CD14-positive monocyte (primary cell): ENCODE measurements around the gene EXOC3L1. TPM values are rescaled to one million over a fixed set of nuclear protein-coding genes. Genes with fewer than 3 reads are reported as not detected.
A peak's percentile ranks its signal among the peaks of the same experiment; 100 is the strongest.

Experiments
- DNase-seq, 3 donors: peaks; one replicate each; pipeline ENCODE4 v3.0.0-alpha.2; 2011 to 2022
- H2AFZ ChIP-seq: 2 replicates; pipeline ENCODE4 v1.6.0; 2012; ENCODE audit warnings: mild to moderate bottlenecking, low read depth, low read length, inconsistent platforms; ENCODE audit not compliant: insufficient read depth, poor library complexity, severe bottlenecking
- H3K27ac ChIP-seq, 2 donors: 1 replicate in 1 of 2; 2 replicates in 1 of 2; pipeline ENCODE4 v1.5.1; 2012 to 2013; ENCODE audit warnings: low read length in 2 of 2, control low read depth in 1 of 2, inconsistent platforms in 1 of 2, low read depth in 1 of 2, mild to moderate bottlenecking in 1 of 2
- H3K27me3 ChIP-seq, 2 donors: one replicate each; pipeline versions ENCODE4 v1.6.0 to v1.6.1; 2011 to 2013; ENCODE audit warnings: low read length in 2 of 2; ENCODE audit not compliant: control insufficient read depth in 2 of 2, insufficient read depth in 2 of 2
- H3K36me3 ChIP-seq, 2 donors: replicated peaks in 1 of 2; 1 replicate in 1 of 2; 2 replicates in 1 of 2; pipeline versions ENCODE4 v1.5.1 to v1.6.1; 2012 to 2013; ENCODE audit warnings: low read length in 2 of 2, control low read depth in 1 of 2, inconsistent platforms in 1 of 2, mild to moderate bottlenecking in 1 of 2; ENCODE audit not compliant: insufficient read depth in 2 of 2, control insufficient read depth in 1 of 2
- H3K4me1 ChIP-seq, 2 donors: 1 replicate in 1 of 2; 2 replicates in 1 of 2; pipeline versions ENCODE4 v1.5.1 to v1.6.1; 2012 to 2013; ENCODE audit warnings: low read length in 2 of 2, control low read depth in 1 of 2, inconsistent platforms in 1 of 2, mild to moderate bottlenecking in 1 of 2, moderate library complexity in 1 of 2; ENCODE audit not compliant: insufficient read depth in 2 of 2, control insufficient read depth in 1 of 2
- H3K4me2 ChIP-seq: replicated peaks from 2 replicates; pipeline ENCODE3; 2012; ENCODE audit warnings: low read length, moderate library complexity, mild to moderate bottlenecking; ENCODE audit not compliant: poor library complexity, severe bottlenecking; ENCODE audit errors: extremely low read depth
- H3K4me3 ChIP-seq, 3 experiments: fragments of 200-600 bp in 1 of 3; sonication (generic) in 1 of 3; replicated peaks in 1 of 3; 1 replicate in 2 of 3; 2 replicates in 1 of 3; pipeline ENCODE4 v1.5.1; 2011 to 2013; ENCODE audit warnings: low read length in 3 of 3, mild to moderate bottlenecking in 3 of 3, control low read depth in 2 of 3, low read depth in 2 of 3, inconsistent platforms in 1 of 3, moderate library complexity in 1 of 3
- H3K79me2 ChIP-seq: 2 replicates; pipeline ENCODE4 v1.6.0; 2012; ENCODE audit warnings: mild to moderate bottlenecking, control low read depth, inconsistent platforms, low read length, moderate library complexity; ENCODE audit not compliant: insufficient read depth
- H3K9ac ChIP-seq: 2 replicates; pipeline ENCODE4 v1.6.0; 2017; ENCODE audit warnings: low read length, mild to moderate bottlenecking; ENCODE audit not compliant: insufficient read depth, poor library complexity, severe bottlenecking
- H3K9me3 ChIP-seq, 2 donors: replicated peaks in 1 of 2; 1 replicate in 1 of 2; 2 replicates in 1 of 2; pipeline versions ENCODE4 v1.5.1 to v1.6.1; 2012 to 2013; ENCODE audit warnings: low read length in 2 of 2, control low read depth in 1 of 2; ENCODE audit not compliant: control insufficient read depth in 1 of 2, insufficient read depth in 1 of 2
- H4K20me1 ChIP-seq: 2 replicates; pipeline ENCODE4 v1.6.0; 2012; ENCODE audit warnings: mild to moderate bottlenecking, low read length, control low read depth, moderate library complexity; ENCODE audit not compliant: insufficient read depth
- H3K27ac Mint-ChIP-seq, 7 donors: one replicate each; pipeline ENCODE4 v1.8.0; 2020; ENCODE audit warnings: mild to moderate bottlenecking in 7 of 7, mixed read lengths in 7 of 7, moderate library complexity in 6 of 7, inconsistent platforms in 2 of 7
- H3K27me3 Mint-ChIP-seq, 3 donors: one replicate each; pipeline ENCODE4 v1.8.0; 2021 to 2022; ENCODE audit warnings: low read depth in 3 of 3, mild to moderate bottlenecking in 3 of 3, mixed read lengths in 3 of 3, moderate library complexity in 3 of 3, inconsistent platforms in 1 of 3
- H3K36me3 Mint-ChIP-seq, 2 donors: one replicate each; pipeline ENCODE4 v1.8.0; 2020; ENCODE audit warnings: mixed read lengths in 2 of 2, inconsistent platforms in 1 of 2, mild to moderate bottlenecking in 1 of 2
- H3K4me1 Mint-ChIP-seq: one replicate; pipeline ENCODE4 v1.8.0; 2020; ENCODE audit warnings: mild to moderate bottlenecking, mixed read lengths
- H3K4me3 Mint-ChIP-seq, 2 donors: one replicate each; pipeline ENCODE4 v1.8.0; 2020; ENCODE audit warnings: mild to moderate bottlenecking in 2 of 2, mixed read lengths in 2 of 2, moderate library complexity in 1 of 2
- H3K9me3 Mint-ChIP-seq, 7 donors: one replicate each; pipeline ENCODE4 v1.8.0; 2020 to 2022; ENCODE audit warnings: mixed read lengths in 7 of 7, mild to moderate bottlenecking in 6 of 7, moderate library complexity in 6 of 7, inconsistent platforms in 2 of 7
- CTCF ChIP-seq: fragments of 200-600 bp; IDR thresholded peaks from one replicate; pipeline ENCODE4 v1.8.0; 2022; ENCODE audit warnings: antibody characterized with exemption, mild to moderate bottlenecking
- WGBS: methylation state at CpG from one replicate; pipeline ENCODE4 v1.1.5; 2013; ENCODE audit warnings: missing lambda C conversion rate; ENCODE audit not compliant: insufficient coverage; 5-methylcytosine and 5-hydroxymethylcytosine counted together
- intact Hi-C, 2 donors: fragments of 100-400 bp; cut with micrococcal nuclease; formaldehyde crosslinking; loops; one replicate each; pipeline versions ENCODE4 v1.15.0 to v1.15.1; 2023
- polyA plus RNA-seq, 3 donors: library from polyadenylated mRNA; depleted of rRNA in 1 of 3; unstranded in 2 of 3; stranded (reverse) in 1 of 3; fragments of 300-500 nt in 2 of 3; fragments of >200 nt in 1 of 3; fragmentation: Illumina TruSeq in 2 of 3; gene quantifications; 1 replicate in 2 of 3; 2 replicates in 1 of 3; pipeline ENCODE4 v1.2.3, GENCODE V29; 2012 to 2021

Gene EXOC3L1
- polyA plus RNA-seq, 3 donors, result 2.8 to 3.7 (median 3.0) TPM

DNA sequence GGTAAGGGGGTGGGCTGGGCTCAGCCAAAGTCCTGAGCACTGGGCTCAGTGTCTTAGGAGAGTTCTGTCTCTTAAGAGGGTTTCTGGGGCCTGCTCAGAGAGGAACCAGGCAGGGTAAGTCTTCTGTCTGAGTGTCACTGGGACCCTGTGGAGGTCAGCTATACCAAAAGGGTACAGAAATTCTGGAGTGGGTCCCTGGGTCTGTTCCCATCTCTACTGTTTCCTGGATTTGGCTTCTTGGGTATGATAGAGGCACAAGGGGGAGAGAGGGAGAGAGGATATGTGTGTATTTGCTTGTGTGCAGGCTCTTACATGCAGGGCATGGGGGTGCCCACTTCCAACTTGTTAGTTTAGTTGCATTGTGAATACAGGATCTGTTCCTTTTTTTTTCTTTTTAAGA is 3.6 kb upstream of the EXOC3L1 start:
- Histone ChIP-seq H3K27ac (peak overlapping the region in 1 of 2 donors; percentile 87), H3K79me2 (peaks cover 30% of the 10 kb centered on the region), H3K36me3 (peaks cover 41 to 47% of the 10 kb centered on the region in 2 donors), H3K4me3 (peak overlapping the region in 1 of 3 experiments; percentile 95), H2AFZ (no peak overlapping the region), H3K27me3 (no peaks in the 10 kb centered on the region), H4K20me1 (peaks cover 64% of the 10 kb centered on the region), H3K9ac (no peak overlapping the region), H3K4me2 (peak overlapping the region; percentile 83), H3K4me1 (peaks cover 18 to 20% of the 10 kb centered on the region in 2 donors), H3K9me3 (no peaks in the 10 kb centered on the region)
- peaks cover 0 to 2% (median 0%) of the 10 kb centered on the region in 3 donors for H3K27me3 Mint-ChIP-seq
- peaks cover 0 to 2% (median 0%) of the 10 kb centered on the region in 7 donors for H3K9me3 Mint-ChIP-seq
- peaks cover 36% of the 10 kb centered on the region for H3K4me1 Mint-ChIP-seq
- H3K36me3 Mint-ChIP-seq, result peaks cover 42 to 53% of the 10 kb centered on the region in 2 donors
- intact Hi-C loops, result loop anchor here (2.0 to 5.0 kb wide), 3 partner anchors 33 to 53 kb away; partner anchors contain the start of genes FHOD1 (in 2 of the 2) and TMEM208 (in 2 of the 2)
- H3K27ac Mint-ChIP-seq, result peak overlapping the region in 4 of 7 donors; percentile 80 to 88 (median 84)
- TF ChIP-seq CTCF, result no peak
- no peak overlapping the region for H3K4me3 Mint-ChIP-seq
- no peak for DNase-seq

DNA sequence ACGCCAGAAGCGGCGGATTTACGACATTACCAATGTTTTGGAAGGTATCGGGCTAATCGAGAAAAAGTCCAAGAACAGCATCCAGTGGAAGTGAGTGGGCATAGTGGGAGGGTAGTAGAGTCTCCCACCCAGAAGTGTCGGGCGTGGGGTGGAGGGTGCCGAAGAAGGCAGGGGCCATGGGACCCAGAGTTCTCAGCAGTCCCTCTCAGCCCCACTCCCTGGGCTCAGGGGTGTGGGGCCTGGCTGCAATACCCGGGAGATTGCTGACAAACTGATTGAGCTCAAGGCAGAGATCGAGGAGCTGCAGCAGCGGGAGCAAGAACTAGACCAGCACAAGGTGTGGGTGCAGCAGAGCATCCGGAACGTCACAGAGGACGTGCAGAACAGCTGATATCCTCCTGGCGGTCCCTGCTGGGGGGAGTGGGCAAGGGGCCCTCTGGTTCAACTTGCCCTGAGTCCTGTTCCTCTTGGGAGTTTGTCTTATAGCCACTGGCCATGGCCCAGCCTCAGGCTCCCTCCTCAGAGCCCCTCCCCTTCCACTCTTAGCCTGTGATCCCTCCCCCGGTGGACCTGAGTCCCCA is 2.9 kb upstream of the EXOC3L1 start:
- H3K4me1 ChIP-seq, result peaks cover 18 to 20% of the 10 kb centered on the region in 2 donors
- H3K9ac ChIP-seq, result peak overlapping the region; percentile 95
- H2AFZ ChIP-seq, result peak overlapping the region; percentile 88
- WGBS, result 65% methylated on average over 5 of the region's 17 CpGs
- H3K36me3 ChIP-seq, result peaks cover 37 to 41% of the 10 kb centered on the region in 2 donors
- peaks cover 58% of the 10 kb centered on the region for H4K20me1 ChIP-seq
- Mint-ChIP-seq H3K36me3 (peaks cover 35 to 47% of the 10 kb centered on the region in 2 donors), H3K27me3 (no peaks in the 10 kb centered on the region), H3K9me3 (peaks cover 0 to 2% (median 0%) of the 10 kb centered on the region in 7 donors), H3K4me3 (peak overlapping the region; percentile 83 to 88), H3K4me1 (peaks cover 34% of the 10 kb centered on the region), H3K27ac (peak overlapping the region; percentile 79 to 88 (median 83))
- H3K4me2 ChIP-seq, result peak overlapping the region; percentile 83
- H3K79me2 ChIP-seq, result peaks cover 30% of the 10 kb centered on the region
- no peak for DNase-seq
- intact Hi-C loops, result loop anchor here (2.0 to 5.0 kb wide), 3 partner anchors 32 to 54 kb away; partner anchors contain the start of genes FHOD1 (in 2 of the 2) and TMEM208 (in 2 of the 2)
- no peaks in the 10 kb centered on the region for H3K27me3 ChIP-seq
- no peaks in the 10 kb centered on the region for H3K9me3 ChIP-seq
- no peak for TF ChIP-seq CTCF
- peak overlapping the region; percentile 81 to 99 (median 95) for H3K4me3 ChIP-seq
- peak overlapping the region; percentile 53 to 87 for H3K27ac ChIP-seq
